ENCODE results near the gene WIZ. TPM values are rescaled to one million over a fixed set of nuclear protein-coding genes. Genes with fewer than 3 reads are reported as not detected.

Gene WIZ
- total and polyA plus RNA-seq, 12 donors: 18.7 to 34.3 (median 21.3) TPM

GRCh38 chr19:15381864-15382263 lies 67.9 kb downstream of the WIZ start:
- peaks cover 0 to 24% (median 0%) of the 10 kb centered on the region in 9 donors for H3K36me3 ChIP-seq
- ATAC-seq: no peak
- no peak for DNase-seq
- no peaks in the 10 kb centered on the region for H3K27me3 ChIP-seq
- 88 to 93% methylated on average over 6 of the region's 6 CpGs for WGBS, 2 donors
- no peaks in the 10 kb centered on the region for H3K9me3 ChIP-seq
- no peak overlapping the region for H3K4me3 ChIP-seq
- peaks cover 9 to 24% (median 22%) of the 10 kb centered on the region in 9 donors for H3K4me1 ChIP-seq
- H3K27ac ChIP-seq: no peak overlapping the region
- TF ChIP-seq CTCF (IDR thresholded peaks at IDR 0.05): no peak
- intact Hi-C loops (cut with DNase I): loop anchor here in 3 of 10 donors (5.0 kb wide), 1 partner anchor 35 kb away; the partner anchor contains the start of gene AKAP8L (in 3 of the 3)

GRCh38 chr19:15381429-15381828 lies 68.3 kb downstream of the WIZ start:
- no peak for TF ChIP-seq CTCF (IDR thresholded peaks at IDR 0.05)
- no peaks in the 10 kb centered on the region for H3K27me3 ChIP-seq
- intact Hi-C loops (cut with DNase I): loop anchor here in 3 of 10 donors (5.0 kb wide), 1 partner anchor 36 kb away; the partner anchor contains the start of gene AKAP8L (in 3 of the 3)
- peak overlapping the region in 1 of 10 donors; percentile 99 for H3K27ac ChIP-seq
- peaks cover 12 to 29% (median 26%) of the 10 kb centered on the region in 9 donors for H3K4me1 ChIP-seq
- no peaks in the 10 kb centered on the region for H3K9me3 ChIP-seq
- H3K4me3 ChIP-seq: no peak overlapping the region
- H3K36me3 ChIP-seq: peaks cover 0 to 19% (median 0%) of the 10 kb centered on the region in 9 donors
- 83 to 86% methylated on average over 2 of the region's 2 CpGs for WGBS, 2 donors
- ATAC-seq: no peak
- DNase-seq: no peak

- intact Hi-C loops (cut with DNase I): loop anchor here in 6 of 10 donors (2.0 to 10.0 kb wide), 9 partner anchors 37 to 175 kb away; partner anchors contain the start of genes AKAP8L (in 5 of the 6), BRD4 (in 2 of the 6) and WIZ (in 1 of the 6)
- H3K27me3 ChIP-seq: no peaks in the 10 kb centered on the region
- peak overlapping the region; percentile 93 to 99 (median 98) for H3K27ac ChIP-seq
- ATAC-seq (peak; percentile 2 to 53 (median 10)), DNase-seq (peak in 1 of 2 donors; percentile 49)
- TF ChIP-seq CTCF (IDR thresholded peaks at IDR 0.05): peak in 1 of 9 donors; percentile 13
- peak overlapping the region; percentile 58 to 99 (median 90) for H3K4me3 ChIP-seq
- no peaks in the 10 kb centered on the region for H3K9me3 ChIP-seq
- H3K36me3 ChIP-seq: peaks cover 0 to 16% (median 0%) of the 10 kb centered on the region in 9 donors
- H3K4me1 ChIP-seq: peaks cover 19 to 42% (median 39%) of the 10 kb centered on the region in 9 donors
- WGBS, 2 donors: 1 to 3% methylated on average over 54 to 55 of the region's 56 CpGs
Measured at GRCh38 chr19:15379999-15380647, 69.6 kb downstream of the WIZ start.

GRCh38 chr19:15379083-15379998 lies 70.4 kb downstream of the WIZ start, which contains the start of gene AKAP8:
Gene AKAP8, minus strand, starts transcription at chr19:15379787. Its CDS starts 56 bp downstream, at chr19:15379731.
- intact Hi-C loops (cut with DNase I): loop anchor here in 5 of 10 donors (2.0 to 10.0 kb wide), 9 partner anchors 38 to 175 kb away; partner anchors contain the start of genes AKAP8L (in 2 of the 5), BRD4 (in 2 of the 5) and WIZ (in 1 of the 5)
- no peak for TF ChIP-seq CTCF (IDR thresholded peaks at IDR 0.05)
- Histone ChIP-seq H3K27ac (peak within 1 kb of the TSS; percentile 93 to 99 (median 98)), H3K4me1 (peaks cover 26 to 49% (median 47%) of the 10 kb centered on the region in 9 donors), H3K4me3 (peak within 1 kb of the TSS; percentile 58 to 99 (median 90)), H3K36me3 (peaks cover 0 to 21% (median 0%) of the 10 kb centered on the region in 9 donors), H3K9me3 (no peaks in the 10 kb centered on the region), H3K27me3 (no peaks in the 10 kb centered on the region)
- 0 to 1% methylated on average over 109 to 111 of the region's 111 CpGs for WGBS, 2 donors
- ATAC-seq (peak; percentile 94 to 97 (median 97)), DNase-seq (peak; percentile 98 to 99)
